Parathyroid adenoma (tissue), 2 donors: ENCODE measurements around the gene MAML1.

Experiments used
- H2AFZ ChIP-seq: fragments of 300-600 bp; sonication (generic); one replicate; pipeline ENCODE4 v1.7.0; 2017; ENCODE audit warnings: antibody characterized with exemption, mild to moderate bottlenecking
- H3K27ac ChIP-seq: fragments of 300-600 bp; sonication (generic); one replicate; pipeline ENCODE4 v1.7.0; 2017
- H3K27me3 ChIP-seq: fragments of 300-600 bp; sonication (generic); one replicate; pipeline ENCODE4 v1.7.0; 2017; ENCODE audit warnings: low read length; ENCODE audit not compliant: control insufficient read depth, insufficient read depth
- H3K36me3 ChIP-seq: fragments of 300-600 bp; sonication (generic); one replicate; pipeline ENCODE4 v1.7.0; 2017; ENCODE audit warnings: low read length; ENCODE audit not compliant: control insufficient read depth, insufficient read depth
- H3K4me1 ChIP-seq: fragments of 300-600 bp; sonication (generic); one replicate; pipeline ENCODE4 v1.7.0; 2017; ENCODE audit warnings: control low read depth
- H3K4me2 ChIP-seq: fragments of 300-600 bp; sonication (generic); one replicate; pipeline ENCODE4 v1.7.0; 2017; ENCODE audit warnings: low read length
- H3K4me3 ChIP-seq: fragments of 300-600 bp; sonication (generic); one replicate; pipeline ENCODE4 v1.7.0; 2017; ENCODE audit warnings: low read depth, low read length
- H3K79me2 ChIP-seq: fragments of 300-600 bp; sonication (generic); one replicate; pipeline ENCODE4 v1.7.0; 2017; ENCODE audit warnings: control low read depth
- H3K9ac ChIP-seq: fragments of 300-600 bp; sonication (generic); one replicate; pipeline ENCODE4 v1.7.0; 2017; ENCODE audit warnings: mild to moderate bottlenecking
- H3K9me3 ChIP-seq: fragments of 300-600 bp; sonication (generic); one replicate; pipeline ENCODE4 v1.7.0; 2017; ENCODE audit warnings: low read length; ENCODE audit not compliant: control insufficient read depth
- TF ChIP-seq, protein P1 (sequence below): fragments of 300-600 bp; sonication (generic); IDR thresholded peaks from one replicate; pipeline ENCODE4 v1.7.0; 2017; ENCODE audit warnings: antibody characterized with exemption, mild to moderate bottlenecking
- donor health status: primary hyperparathyroidism.

MAML1 gene

DNA sequence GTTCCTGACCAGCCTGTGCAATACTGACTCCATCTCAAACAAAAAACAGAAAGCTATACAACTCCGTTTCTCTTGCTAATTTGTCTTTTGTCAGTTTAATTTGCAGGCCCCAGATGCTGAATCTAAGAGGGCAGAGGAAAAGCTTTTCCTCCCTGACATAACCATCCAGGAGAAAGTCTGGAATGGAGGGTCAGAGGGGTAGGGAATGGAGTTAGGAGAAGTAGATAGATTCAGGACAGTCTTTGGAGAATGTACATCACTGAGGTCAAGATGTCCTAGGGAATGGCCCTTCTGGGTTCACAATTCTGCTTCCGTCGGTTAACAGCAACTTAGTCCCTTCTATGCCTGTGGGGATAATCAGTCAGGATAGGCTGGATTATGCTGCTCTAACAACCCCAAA is 81.5 kb downstream of the MAML1 start:
- H3K9me3 ChIP-seq = no peaks in the 10 kb centered on the region
- no peak overlapping the region for H3K9ac ChIP-seq
- TF ChIP-seq, protein P1, sequence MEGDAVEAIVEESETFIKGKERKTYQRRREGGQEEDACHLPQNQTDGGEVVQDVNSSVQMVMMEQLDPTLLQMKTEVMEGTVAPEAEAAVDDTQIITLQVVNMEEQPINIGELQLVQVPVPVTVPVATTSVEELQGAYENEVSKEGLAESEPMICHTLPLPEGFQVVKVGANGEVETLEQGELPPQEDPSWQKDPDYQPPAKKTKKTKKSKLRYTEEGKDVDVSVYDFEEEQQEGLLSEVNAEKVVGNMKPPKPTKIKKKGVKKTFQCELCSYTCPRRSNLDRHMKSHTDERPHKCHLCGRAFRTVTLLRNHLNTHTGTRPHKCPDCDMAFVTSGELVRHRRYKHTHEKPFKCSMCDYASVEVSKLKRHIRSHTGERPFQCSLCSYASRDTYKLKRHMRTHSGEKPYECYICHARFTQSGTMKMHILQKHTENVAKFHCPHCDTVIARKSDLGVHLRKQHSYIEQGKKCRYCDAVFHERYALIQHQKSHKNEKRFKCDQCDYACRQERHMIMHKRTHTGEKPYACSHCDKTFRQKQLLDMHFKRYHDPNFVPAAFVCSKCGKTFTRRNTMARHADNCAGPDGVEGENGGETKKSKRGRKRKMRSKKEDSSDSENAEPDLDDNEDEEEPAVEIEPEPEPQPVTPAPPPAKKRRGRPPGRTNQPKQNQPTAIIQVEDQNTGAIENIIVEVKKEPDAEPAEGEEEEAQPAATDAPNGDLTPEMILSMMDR = no peak
- H3K4me3 ChIP-seq = no peak overlapping the region
- H2AFZ ChIP-seq = no peak overlapping the region
- H3K27ac ChIP-seq = no peak overlapping the region
- no peaks in the 10 kb centered on the region for H3K27me3 ChIP-seq
- H3K36me3 ChIP-seq = no peaks in the 10 kb centered on the region
- no peak overlapping the region for H3K4me2 ChIP-seq
- H3K79me2 ChIP-seq = no peaks in the 10 kb centered on the region
- peaks cover 6% of the 10 kb centered on the region for H3K4me1 ChIP-seq

DNA sequence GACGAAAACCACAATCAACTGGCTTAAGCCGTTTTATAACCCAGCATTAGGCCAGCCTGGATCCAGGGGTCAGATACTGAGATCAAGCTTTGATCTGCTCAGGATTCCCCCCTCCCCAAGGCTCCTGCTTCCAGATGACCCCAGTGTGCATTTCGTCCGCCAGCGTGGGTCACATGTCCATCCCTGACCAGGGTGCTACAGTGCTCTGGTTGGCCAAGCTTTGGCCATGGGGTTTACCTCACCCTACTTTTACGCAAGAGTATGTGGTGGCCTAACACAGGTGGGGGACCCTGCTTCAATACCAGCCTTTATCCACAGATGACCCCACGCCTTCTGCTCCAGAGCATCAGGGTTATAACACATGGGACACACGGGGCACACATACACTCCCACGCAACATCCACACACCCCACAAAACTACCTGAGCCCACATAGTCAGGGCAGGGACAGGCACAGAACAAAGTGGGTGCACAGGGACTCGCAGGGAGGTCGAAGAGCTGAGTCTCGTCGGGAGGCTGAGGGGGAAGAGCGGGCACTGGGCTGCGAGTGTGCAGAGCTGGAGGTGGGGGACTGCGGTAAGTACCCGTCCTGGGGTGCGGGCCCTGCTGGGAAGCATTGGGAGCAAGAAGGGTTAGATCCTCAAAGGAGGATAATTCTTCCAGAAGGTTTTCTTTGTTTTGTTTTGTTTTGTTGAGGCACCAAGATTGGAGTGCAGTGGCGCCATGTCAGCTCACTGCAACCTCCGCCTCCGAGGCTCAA is 83.0 kb downstream of the MAML1 start:
- Histone ChIP-seq H3K27ac (no peak overlapping the region), H3K79me2 (peaks cover 4% of the 10 kb centered on the region), H3K36me3 (no peaks in the 10 kb centered on the region), H2AFZ (no peak overlapping the region), H3K27me3 (no peaks in the 10 kb centered on the region), H3K4me1 (peaks cover 19% of the 10 kb centered on the region), H3K4me2 (no peak overlapping the region), H3K9ac (no peak overlapping the region), H3K9me3 (no peaks in the 10 kb centered on the region), H3K4me3 (no peak overlapping the region)
- TF ChIP-seq, protein P1 = no peak

DNA sequence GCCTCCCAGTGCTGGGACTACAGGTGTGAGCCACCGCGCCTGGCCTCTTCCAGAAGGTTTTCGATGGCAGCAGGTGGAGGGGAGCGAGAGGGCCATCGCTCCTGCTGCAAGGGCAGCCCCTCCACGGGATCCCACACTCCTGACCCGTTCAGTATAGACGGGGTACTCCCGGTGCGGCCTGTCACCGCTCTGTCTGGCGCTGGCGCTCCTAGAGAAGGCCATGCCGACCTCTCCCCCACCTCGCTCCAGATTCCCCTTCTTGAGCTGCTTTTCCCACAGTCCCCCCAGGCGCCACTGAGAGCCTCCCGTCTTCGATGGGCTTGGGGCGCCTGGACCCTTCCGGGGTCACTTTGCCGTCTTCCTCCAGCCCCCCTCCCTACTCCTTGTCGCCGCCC is 83.8 kb downstream of the MAML1 start:
- H3K4me2 ChIP-seq = no peak overlapping the region
- no peaks in the 10 kb centered on the region for H3K27me3 ChIP-seq
- H3K79me2 ChIP-seq = peaks cover 4% of the 10 kb centered on the region
- no peaks in the 10 kb centered on the region for H3K9me3 ChIP-seq
- H3K4me1 ChIP-seq = peaks cover 19% of the 10 kb centered on the region
- no peak overlapping the region for H3K27ac ChIP-seq
- H3K36me3 ChIP-seq = no peaks in the 10 kb centered on the region
- TF ChIP-seq, protein P1 = no peak
- H3K4me3 ChIP-seq = no peak overlapping the region
- H3K9ac ChIP-seq = no peak overlapping the region
- H2AFZ ChIP-seq = peak overlapping the region; percentile 76

DNA sequence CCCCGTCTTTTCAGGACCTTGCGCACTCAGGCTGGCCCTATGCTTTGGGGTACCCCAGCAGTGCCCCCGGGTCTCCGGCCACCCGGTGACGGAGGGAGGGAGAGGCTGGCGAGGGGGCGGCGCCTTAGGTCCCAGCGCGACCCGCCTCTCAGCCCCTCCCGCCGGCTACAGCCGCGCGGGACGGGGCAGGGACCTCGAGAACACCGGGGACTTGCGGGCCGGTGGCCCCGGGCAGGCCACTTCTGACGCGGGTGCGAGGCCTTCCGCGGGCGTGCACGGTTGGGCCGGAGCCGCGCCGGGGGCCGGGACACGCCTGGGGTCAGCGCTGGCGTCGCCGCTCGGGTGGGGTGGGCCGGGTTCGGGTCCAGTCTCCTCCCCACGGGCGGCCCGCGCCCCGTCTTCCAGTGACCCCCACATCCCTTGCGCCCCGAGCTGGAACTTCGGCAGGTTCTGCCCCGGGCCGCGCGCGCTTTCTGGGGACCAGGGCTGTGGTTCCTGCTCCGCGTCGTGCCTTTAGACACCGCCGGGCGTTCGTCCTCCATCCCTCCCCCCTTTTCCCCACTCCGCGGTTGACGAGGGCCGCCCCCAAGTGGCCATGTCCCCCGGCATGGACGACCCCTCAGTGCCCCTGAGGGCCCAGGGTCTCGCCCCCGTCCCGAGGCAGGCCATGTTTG is 84.3 kb downstream of the MAML1 start:
- Histone ChIP-seq H3K4me2 (peak overlapping the region; percentile 22), H3K27ac (no peak overlapping the region), H3K9me3 (no peaks in the 10 kb centered on the region), H3K4me3 (no peak overlapping the region), H3K9ac (no peak overlapping the region), H3K4me1 (peaks cover 20% of the 10 kb centered on the region), H2AFZ (peak overlapping the region; percentile 76), H3K79me2 (peaks cover 4% of the 10 kb centered on the region), H3K27me3 (no peaks in the 10 kb centered on the region), H3K36me3 (no peaks in the 10 kb centered on the region)
- TF ChIP-seq, protein P1 = no peak

DNA sequence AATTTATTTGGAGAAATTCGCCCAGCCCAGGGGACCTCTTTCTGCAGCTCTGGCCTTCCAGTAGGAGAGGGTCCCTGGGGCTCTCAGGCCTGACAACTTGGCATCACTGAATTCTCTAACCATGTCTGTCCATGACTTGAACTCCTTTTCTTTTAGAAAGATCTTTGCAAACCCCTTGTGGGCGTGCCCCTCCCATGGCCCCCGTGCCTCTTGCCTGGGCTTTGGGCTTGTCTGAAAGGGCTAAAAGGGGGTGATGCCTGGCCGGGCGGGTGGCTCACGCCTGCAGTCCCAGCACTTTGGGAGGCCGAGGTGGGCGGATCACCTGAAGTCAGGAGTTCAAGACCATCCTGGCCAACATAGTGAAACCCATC is 84.8 kb downstream of the MAML1 start:
- Histone ChIP-seq H3K4me1 (peaks cover 25% of the 10 kb centered on the region), H3K4me3 (no peak overlapping the region), H3K79me2 (peaks cover 9% of the 10 kb centered on the region), H3K27me3 (no peaks in the 10 kb centered on the region), H3K36me3 (no peaks in the 10 kb centered on the region), H3K27ac (no peak overlapping the region), H3K9me3 (no peaks in the 10 kb centered on the region), H3K4me2 (no peak overlapping the region), H2AFZ (peak overlapping the region; percentile 76), H3K9ac (no peak overlapping the region)
- TF ChIP-seq, protein P1 = no peak
